Measurements from ENCODE around the gene C13orf46.

- TF ChIP-seq CTCF (IDR thresholded peaks at IDR 0.05; ENCODE audit: insufficient read depth, low read length) (no peak), POLR2AphosphoS5 (IDR thresholded peaks at IDR 0.05; ENCODE audit: low read depth) (no peak), GABPA (IDR thresholded peaks at IDR 0.05; ENCODE audit: low read depth) (no peak), SPI1 (IDR thresholded peaks at IDR 0.05; ENCODE audit: borderline replicate concordance, low read depth) (no peak)
- TF ChIP-seq, protein P1, sequence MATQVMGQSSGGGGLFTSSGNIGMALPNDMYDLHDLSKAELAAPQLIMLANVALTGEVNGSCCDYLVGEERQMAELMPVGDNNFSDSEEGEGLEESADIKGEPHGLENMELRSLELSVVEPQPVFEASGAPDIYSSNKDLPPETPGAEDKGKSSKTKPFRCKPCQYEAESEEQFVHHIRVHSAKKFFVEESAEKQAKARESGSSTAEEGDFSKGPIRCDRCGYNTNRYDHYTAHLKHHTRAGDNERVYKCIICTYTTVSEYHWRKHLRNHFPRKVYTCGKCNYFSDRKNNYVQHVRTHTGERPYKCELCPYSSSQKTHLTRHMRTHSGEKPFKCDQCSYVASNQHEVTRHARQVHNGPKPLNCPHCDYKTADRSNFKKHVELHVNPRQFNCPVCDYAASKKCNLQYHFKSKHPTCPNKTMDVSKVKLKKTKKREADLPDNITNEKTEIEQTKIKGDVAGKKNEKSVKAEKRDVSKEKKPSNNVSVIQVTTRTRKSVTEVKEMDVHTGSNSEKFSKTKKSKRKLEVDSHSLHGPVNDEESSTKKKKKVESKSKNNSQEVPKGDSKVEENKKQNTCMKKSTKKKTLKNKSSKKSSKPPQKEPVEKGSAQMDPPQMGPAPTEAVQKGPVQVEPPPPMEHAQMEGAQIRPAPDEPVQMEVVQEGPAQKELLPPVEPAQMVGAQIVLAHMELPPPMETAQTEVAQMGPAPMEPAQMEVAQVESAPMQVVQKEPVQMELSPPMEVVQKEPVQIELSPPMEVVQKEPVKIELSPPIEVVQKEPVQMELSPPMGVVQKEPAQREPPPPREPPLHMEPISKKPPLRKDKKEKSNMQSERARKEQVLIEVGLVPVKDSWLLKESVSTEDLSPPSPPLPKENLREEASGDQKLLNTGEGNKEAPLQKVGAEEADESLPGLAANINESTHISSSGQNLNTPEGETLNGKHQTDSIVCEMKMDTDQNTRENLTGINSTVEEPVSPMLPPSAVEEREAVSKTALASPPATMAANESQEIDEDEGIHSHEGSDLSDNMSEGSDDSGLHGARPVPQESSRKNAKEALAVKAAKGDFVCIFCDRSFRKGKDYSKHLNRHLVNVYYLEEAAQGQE (IDR thresholded peaks at IDR 0.05; ENCODE audit: insufficient replicate concordance, low read depth) = no peak
Observed at GRCh38 chr13:113965968-113966884, 7.7 kb downstream of the C13orf46 start.

Data from HL-60 (cell line).